A673 (cell line): Measurements from ENCODE around the gene POLR1E. TPM values are rescaled to one million over a fixed set of nuclear protein-coding genes. Genes with fewer than 3 reads are reported as not detected.

Experiments used
- BruUV-seq: library from RNA; stranded (reverse); fragments of 400-500 nt; replicated peaks from 2 replicates; lab custom pipeline; 2021; lab: Mats Ljungman, UMichigan
- CTCF ChIA-PET: fragments of 300-600 bp; sonication (Branson Sonifier 250); formaldehyde crosslinking; loops from one replicate; lab custom pipeline; 2022; ENCODE audit warnings: antibody characterized with exemption; lab: Charles Lee
- POLR2A ChIA-PET: fragments of 300-600 bp; sonication (Branson Sonifier 250); formaldehyde crosslinking; loops from one replicate; lab custom pipeline; 2022; ENCODE audit warnings: antibody characterized with exemption; ENCODE audit not compliant: low non-redundant PET; lab: Charles Lee
- DNase-seq: peaks from one replicate; pipeline ENCODE4 v3.0.0-alpha.2; 2015; ENCODE audit warnings: low spot score
- H3K27ac ChIP-seq: fragments of 200-600 bp; sonication (generic); 2 replicates; pipeline ENCODE4 v1.5.1; 2016; ENCODE audit warnings: mixed run types, low read depth, mild to moderate bottlenecking, mixed read lengths, antibody characterized with exemption, low read length; ENCODE audit not compliant: poor library complexity, severe bottlenecking
- H3K27me3 ChIP-seq: fragments of 200-600 bp; sonication (generic); replicated peaks from 2 replicates; pipeline ENCODE4 v1.6.1; 2017; ENCODE audit warnings: mixed run types, low read depth, mild to moderate bottlenecking, mixed read lengths, antibody characterized with exemption, low read length; ENCODE audit not compliant: insufficient read depth, poor library complexity
- H3K36me3 ChIP-seq: fragments of 200-600 bp; sonication (generic); 2 replicates; pipeline ENCODE4 v1.6.1; 2016; ENCODE audit warnings: mixed run types, mild to moderate bottlenecking, mixed read lengths, antibody characterized with exemption, low read length; ENCODE audit not compliant: insufficient read depth, poor library complexity, severe bottlenecking
- H3K4me1 ChIP-seq: fragments of 200-600 bp; sonication (generic); 2 replicates; pipeline ENCODE4 v1.6.1; 2017; ENCODE audit warnings: mixed run types, mild to moderate bottlenecking, mixed read lengths, antibody characterized with exemption, low read length; ENCODE audit not compliant: insufficient read depth, poor library complexity, severe bottlenecking
- H3K4me3 ChIP-seq: fragments of 200-600 bp; sonication (generic); 2 replicates; pipeline ENCODE4 v1.5.1; 2016; ENCODE audit warnings: low read depth, mixed run types, mild to moderate bottlenecking, mixed read lengths, low read length; ENCODE audit not compliant: poor library complexity, severe bottlenecking
- H3K9me3 ChIP-seq: fragments of 200-600 bp; sonication (generic); 2 replicates; pipeline ENCODE4 v1.6.1; 2016; ENCODE audit warnings: mixed run types, low read depth, mild to moderate bottlenecking, mixed read lengths, antibody characterized with exemption, low read length; ENCODE audit not compliant: poor library complexity, severe bottlenecking
- EZH2 ChIP-seq: fragments of 200-600 bp; sonication (generic); IDR thresholded peaks from 2 replicates; pipeline ENCODE4 v1.6.1; 2017; ENCODE audit warnings: borderline replicate concordance, low read depth, mild to moderate bottlenecking, mixed read lengths, antibody characterized with exemption, low read length; ENCODE audit not compliant: poor library complexity, severe bottlenecking
- intact Hi-C: fragments of 100-400 bp; cut with micrococcal nuclease; formaldehyde crosslinking; loops from one replicate; pipeline ENCODE4 v1.10.0; 2022; ENCODE audit not compliant: unreplicated experiment
- total RNA-seq: library from RNA; stranded (reverse); gene quantifications from 2 replicates; pipeline ENCODE4 v1.2.3, GENCODE V29; 2021
- TF ChIP-seq, protein P1 (sequence below): fragments of 300-800, 200-600 bp; sonication (generic); conservative IDR thresholded peaks from 2 replicates; pipeline ENCODE4 v1.5.1; 2017; ENCODE audit warnings: low read depth, mild to moderate bottlenecking, antibody characterized with exemption, low read length, moderate library complexity, mixed read lengths

POLR1E gene
- total RNA-seq, 1 experiment from 2014 or later, result 68.8 TPM

GRCh38 chr9:37498457-37498856 lies 12.7 kb downstream of the POLR1E start:
- TF ChIP-seq EZH2, result no peak
- TF ChIP-seq, protein P1, sequence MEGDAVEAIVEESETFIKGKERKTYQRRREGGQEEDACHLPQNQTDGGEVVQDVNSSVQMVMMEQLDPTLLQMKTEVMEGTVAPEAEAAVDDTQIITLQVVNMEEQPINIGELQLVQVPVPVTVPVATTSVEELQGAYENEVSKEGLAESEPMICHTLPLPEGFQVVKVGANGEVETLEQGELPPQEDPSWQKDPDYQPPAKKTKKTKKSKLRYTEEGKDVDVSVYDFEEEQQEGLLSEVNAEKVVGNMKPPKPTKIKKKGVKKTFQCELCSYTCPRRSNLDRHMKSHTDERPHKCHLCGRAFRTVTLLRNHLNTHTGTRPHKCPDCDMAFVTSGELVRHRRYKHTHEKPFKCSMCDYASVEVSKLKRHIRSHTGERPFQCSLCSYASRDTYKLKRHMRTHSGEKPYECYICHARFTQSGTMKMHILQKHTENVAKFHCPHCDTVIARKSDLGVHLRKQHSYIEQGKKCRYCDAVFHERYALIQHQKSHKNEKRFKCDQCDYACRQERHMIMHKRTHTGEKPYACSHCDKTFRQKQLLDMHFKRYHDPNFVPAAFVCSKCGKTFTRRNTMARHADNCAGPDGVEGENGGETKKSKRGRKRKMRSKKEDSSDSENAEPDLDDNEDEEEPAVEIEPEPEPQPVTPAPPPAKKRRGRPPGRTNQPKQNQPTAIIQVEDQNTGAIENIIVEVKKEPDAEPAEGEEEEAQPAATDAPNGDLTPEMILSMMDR, result no peak
- ChIA-PET POLR2A (no interaction called here), CTCF (no interaction called here)
- Histone ChIP-seq H3K36me3 (peaks cover 85% of the 10 kb centered on the region), H3K4me1 (no peaks in the 10 kb centered on the region), H3K27me3 (no peaks in the 10 kb centered on the region), H3K4me3 (no peak overlapping the region), H3K9me3 (no peaks in the 10 kb centered on the region), H3K27ac (no peak overlapping the region)
- BruUV-seq, result no TSS peak
- no peak for DNase-seq
- intact Hi-C loops, result no loop called here

- POLR2A ChIA-PET, result no interaction called here
- peaks cover 87% of the 10 kb centered on the region for H3K36me3 ChIP-seq
Observed at GRCh38 chr9:37499297-37499696, 13.5 kb downstream of the POLR1E start.

DNA sequence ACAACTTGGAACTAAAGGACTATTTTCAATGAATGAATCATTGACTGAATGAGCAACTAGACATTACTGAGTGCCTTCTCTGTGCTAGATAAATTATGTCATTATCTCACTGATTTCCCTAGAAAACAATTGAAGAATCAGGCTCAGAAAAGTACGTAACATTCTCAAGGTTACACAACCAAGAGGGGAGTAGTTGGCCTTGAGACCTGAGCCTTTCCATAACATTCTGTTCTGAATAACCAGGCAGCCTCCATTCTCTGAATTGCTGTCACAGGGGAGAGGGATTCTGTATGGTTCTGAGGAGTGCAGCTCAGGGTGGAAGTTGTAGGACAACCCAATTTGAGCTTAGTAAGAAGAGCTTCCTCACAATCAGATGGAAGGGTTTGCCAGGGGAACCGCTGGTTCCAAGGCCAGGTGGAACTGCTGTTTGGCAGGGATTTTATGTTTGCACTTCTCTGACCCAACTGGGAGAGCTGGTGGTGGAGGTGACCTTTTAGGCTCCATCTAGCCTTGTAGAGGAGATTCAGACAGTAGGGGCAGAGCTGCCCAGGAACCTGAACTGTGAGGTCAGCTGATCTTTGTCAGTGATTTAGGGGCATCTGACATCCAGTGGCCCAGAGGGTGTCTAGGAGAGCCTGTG lies 16.3 kb downstream of the POLR1E start:
- no peaks in the 10 kb centered on the region for H3K4me1 ChIP-seq
- no peaks in the 10 kb centered on the region for H3K9me3 ChIP-seq
- intact Hi-C loops, result no loop called here
- no peaks in the 10 kb centered on the region for H3K27me3 ChIP-seq
- H3K36me3 ChIP-seq, result peaks cover 72% of the 10 kb centered on the region
- H3K27ac ChIP-seq, result no peak overlapping the region
- no peak overlapping the region for H3K4me3 ChIP-seq
- TF ChIP-seq, protein P1, result no peak
- TF ChIP-seq EZH2, result no peak
- CTCF ChIA-PET, result no interaction called here
- POLR2A ChIA-PET, result no interaction called here
- no TSS peak for BruUV-seq
- DNase-seq, result no peak

More at GRCh38 chr9:37499297-37499696, 13.5 kb downstream of the POLR1E start:
- no peak overlapping the region for H3K27ac ChIP-seq
- H3K4me1 ChIP-seq, result no peaks in the 10 kb centered on the region
- no TSS peak for BruUV-seq
- CTCF ChIA-PET, result no interaction called here
- DNase-seq, result no peak
- H3K27me3 ChIP-seq, result no peaks in the 10 kb centered on the region
- no peak overlapping the region for H3K4me3 ChIP-seq
- no peaks in the 10 kb centered on the region for H3K9me3 ChIP-seq
- intact Hi-C loops, result no loop called here
- TF ChIP-seq, protein P1, result no peak
- TF ChIP-seq EZH2, result no peak
